Left lobe of liver (tissue), 2 donors: ENCODE measurements around the gene PCK1. TPM values are rescaled to one million over a fixed set of nuclear protein-coding genes. Genes with fewer than 3 reads are reported as not detected.

Source experiments
- ATAC-seq: fragments of 200-7000 bp; cut with Tn5 transposase; one replicate; pipeline ENCODE4 v1.9.1; 2020; ENCODE audit warnings: mild to moderate bottlenecking, moderate library complexity
- DNase-seq: peaks from one replicate; pipeline ENCODE4 v3.0.0-alpha.2; 2020; ENCODE audit warnings: low spot score
- total RNA-seq: library from RNA; stranded (reverse); gene quantifications from one replicate; pipeline ENCODE4 v1.2.1, GENCODE V29; 2021
- donor health status: DM: no; HTN: no; CAD: no; lungs with moderate emphysema.
- donor health status: DM: no; HTN: yes; CAD: no.

PCK1 gene
- total RNA-seq, 1 donor from 2014 or later: 1,004 TPM

DNA sequence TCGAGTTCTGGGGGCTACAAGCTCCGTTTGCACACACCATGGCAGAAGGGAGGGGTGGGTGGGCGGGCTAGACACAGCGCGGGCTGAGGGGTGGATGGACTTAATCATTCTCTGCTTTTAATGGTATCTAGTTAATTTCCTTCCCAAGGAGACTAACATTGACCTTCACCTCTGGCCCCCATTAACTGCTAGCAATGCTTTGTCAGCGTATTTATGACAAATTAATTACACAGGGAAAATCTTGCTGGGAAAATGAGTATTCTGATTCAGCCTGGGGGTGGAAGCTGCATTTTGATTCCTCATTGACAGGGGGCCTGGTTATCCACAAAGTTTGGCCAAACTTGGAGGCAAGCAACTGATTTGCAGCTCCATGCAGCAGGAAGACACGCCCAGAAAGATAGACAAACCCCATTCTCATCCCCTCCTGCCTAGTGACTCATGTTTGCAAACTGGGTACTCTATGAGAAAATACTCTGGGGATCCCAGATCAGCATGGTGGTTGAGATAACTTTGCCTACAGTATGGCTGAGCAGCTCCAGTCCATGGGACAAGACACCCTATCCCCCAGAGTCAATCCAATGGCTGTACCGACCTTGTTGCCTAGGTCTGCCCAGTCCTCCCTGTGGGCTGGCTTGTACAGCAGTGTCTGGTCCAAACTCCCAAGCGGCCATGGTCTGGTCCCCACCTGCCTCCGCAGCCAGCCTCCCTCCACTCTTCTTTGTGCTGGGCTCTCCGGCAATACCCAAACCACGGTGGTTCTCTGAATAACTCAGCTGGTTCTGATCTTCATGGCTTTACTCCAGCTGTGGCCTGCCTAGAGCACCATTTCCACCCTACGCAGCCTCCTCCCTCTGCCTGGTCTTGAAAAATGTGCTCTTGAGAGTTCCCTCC is 39.7 kb downstream of the PCK1 start:
- ATAC-seq: no peak

DNA sequence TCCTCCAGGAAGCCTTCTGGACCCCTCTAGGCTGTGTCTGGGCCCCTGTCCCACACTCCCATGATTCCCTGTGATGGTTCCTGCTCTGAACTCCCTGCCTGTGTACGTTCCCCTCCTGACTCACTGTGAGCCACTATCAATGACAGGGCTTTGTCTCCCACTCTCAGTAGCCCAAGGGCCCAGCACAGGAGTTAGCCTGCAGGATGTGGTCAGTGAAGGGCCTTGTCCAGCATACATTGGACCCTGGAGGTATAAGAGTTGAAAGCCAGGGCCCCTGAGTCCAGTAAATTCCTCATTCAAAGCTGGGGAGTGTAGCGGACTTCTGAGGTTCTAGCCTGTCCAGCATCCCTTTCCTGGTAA is 40.3 kb downstream of the PCK1 start:
- ATAC-seq (no peak), DNase-seq (no peak)

More for the DNA sequence above, 39.7 kb downstream of the PCK1 start:
- DNase-seq: no peak

DNA sequence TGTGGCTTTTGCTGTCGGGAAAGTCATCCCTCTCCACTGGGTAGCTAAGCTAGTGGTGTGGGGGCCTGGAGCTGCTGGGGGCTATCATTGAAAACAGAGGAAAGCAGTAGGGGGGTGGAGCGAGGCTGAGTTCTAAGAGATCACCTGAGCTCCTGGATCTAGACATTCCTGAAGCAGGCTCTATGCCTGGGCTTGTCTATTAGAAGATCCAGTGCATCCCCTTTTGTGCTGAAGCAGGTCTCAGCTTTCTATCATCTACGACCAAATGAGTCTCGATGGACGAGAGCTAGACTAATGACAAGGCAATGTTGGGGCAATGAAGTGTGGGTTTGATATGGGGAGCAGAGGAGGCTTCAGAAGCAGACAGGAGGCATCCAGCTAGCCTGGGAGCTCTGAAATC is 40.8 kb downstream of the PCK1 start:
- DNase-seq: no peak
- ATAC-seq: no peak

DNA sequence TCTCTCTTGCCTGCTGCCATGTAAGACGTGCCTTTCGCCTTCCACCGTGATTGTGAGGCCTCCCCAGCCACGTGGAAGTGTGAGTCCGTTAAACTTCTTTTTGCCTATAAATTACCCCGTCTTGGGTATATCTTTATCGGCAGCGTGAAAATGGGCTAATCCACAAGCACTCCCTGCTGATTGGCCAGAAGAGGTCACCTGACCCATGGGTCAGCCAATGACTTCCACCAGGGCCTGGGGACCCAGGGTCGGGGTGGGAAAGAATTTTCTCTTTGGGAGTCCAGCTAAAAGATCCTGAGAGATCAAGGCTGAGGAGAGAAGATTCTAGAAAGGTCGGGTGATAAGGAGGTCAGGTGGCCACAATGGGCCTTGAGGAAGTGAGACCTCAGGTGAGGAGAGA is 42.2 kb downstream of the PCK1 start:
- ATAC-seq: no peak
- no peak for DNase-seq

DNA sequence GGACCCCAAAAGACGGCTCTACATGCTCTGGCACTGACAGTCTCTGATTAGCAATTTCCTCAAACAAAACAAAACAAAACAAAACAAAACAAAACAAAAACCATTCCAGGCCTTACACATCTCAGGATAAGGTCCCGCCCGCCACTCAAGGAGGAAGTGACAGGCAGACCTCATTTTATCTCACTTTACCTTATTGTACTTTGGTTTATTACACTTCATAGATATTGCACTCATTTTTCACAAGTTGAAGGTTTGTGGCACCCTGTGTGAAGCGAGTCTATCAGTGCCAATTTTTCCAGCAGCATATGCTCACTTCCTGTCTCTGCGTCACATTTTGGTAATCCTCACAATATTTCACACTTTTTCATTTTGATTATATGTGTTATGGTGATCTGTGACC is 44.1 kb downstream of the PCK1 start:
- ATAC-seq: no peak
- no peak for DNase-seq

DNA sequence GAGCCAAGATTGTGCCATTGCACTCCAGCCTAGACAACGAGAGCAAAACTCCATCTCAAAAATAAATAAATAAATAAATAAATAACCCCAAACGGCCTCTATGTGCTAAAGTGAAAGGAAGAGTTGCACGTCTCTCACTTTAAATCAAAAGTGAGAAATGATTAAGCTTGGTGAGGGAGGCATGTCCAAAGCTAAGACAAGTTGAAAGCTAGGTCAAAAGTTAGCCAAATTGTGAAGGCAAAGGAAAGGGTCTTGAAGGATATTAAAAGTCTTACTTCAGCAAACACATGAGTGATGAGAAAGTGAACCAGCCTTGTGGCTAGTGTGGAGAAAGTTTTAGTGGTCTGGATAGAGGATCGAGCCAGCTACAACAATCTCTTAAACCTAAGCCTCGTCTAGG is 45.0 kb downstream of the PCK1 start:
- no peak for DNase-seq
- ATAC-seq: no peak

DNA sequence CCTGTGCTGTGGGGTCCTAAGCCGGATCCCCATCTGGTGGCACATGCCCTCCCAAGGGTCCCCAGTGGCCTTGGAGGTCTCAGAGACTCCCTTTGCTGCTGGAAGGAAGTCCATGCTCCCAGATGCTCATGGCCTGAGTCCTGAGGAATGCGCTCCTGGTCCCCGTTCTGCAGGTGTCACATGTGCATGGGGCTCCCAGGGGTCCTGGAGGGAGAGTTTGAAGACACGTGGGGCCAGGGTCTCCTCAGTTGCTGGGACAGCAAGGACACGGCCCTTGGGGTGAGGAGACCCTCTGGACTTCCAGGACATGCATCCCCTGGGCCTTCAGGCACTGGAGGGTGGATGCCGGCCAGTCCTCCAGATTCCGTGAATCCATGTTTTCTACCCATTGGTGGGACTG is 47.6 kb downstream of the PCK1 start:
- ATAC-seq: no peak
- DNase-seq: no peak

DNA sequence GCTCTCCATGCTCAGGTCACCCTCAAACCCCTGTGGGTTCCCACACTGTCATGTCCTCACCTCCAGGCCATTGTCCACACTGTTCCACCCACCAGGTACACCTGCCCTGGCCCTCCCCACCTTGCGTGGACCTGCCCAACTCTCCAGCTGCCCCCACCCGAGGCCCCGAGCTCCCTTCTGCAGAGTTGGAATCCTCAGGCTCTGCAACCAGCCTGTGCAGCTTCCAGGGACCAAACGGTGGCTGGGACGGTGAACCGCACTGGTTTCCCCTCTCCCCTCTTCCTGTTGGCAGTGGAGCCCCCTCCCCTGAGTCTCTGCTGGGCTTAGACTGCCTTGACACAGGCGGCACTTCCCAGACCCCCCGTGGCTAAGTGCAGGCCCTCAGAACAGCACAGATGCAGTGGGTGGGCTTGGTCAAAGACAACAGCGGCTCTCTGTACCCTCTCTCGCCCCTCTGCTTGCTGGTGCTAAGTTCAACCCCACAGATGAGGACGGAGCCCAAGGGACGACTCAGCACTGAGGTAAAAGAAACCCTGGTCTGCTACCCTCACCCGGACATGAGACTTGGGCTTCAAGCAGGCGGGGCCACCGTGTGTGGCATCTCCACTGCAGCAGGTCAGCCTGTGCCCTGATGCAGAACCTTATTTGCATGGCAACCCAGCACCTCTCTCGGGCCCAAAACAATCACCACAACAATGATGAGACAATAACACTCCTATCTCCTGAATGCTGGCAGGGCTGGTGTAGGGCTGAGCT is 48.4 kb downstream of the PCK1 start:
- no peak for DNase-seq
- ATAC-seq: no peak

DNA sequence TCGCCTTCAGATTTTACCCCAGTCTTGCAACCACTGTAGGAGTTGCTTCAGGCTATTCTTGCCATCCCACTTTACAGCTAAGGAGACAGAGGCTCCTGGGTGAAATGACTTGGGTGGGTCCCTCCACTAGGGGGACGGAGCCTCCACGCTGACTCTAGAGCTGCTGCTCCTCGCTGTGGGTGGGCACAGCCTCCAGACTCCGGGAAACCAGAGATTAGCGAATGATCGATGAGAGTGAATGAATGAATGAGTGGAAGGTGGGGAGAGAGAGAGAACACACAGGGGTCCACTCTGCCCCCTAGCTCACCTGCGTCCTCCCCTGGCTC is 48.9 kb downstream of the PCK1 start:
- no peak for ATAC-seq
- DNase-seq: no peak

DNA sequence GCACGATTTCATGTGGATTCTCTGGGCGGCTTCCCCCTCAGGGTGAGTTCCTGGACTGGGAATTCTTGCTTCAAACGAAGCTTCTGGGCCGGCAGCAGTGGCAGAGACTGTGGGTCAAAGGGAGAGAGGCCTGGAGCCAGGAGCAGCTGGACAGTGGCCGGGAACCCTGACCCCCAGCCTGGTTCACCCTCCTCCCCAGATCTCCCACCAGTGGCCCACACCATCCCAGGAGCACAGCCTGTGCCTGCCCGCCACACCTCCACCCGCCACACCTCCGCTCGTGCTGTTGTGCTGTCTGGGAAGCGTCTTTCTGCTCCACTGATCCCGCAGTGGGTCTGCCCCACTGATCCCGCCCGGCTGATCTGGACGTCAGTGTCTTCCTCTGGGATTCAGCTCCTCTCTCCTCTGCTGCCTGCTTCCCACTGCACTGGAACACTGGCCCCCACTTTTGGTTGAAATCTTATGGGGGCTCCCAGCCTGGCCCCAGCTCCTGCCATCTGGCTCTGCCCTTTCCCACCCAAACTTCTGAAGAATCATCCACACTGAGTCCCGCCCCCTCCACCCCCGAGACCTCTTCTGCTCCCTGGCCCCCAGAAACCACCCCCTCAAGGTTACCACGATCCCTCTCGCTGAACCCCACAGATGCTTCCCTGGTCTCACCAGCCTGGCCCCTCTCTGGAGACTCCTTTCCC is 49.5 kb downstream of the PCK1 start:
- no peak for ATAC-seq
- no peak for DNase-seq

DNA sequence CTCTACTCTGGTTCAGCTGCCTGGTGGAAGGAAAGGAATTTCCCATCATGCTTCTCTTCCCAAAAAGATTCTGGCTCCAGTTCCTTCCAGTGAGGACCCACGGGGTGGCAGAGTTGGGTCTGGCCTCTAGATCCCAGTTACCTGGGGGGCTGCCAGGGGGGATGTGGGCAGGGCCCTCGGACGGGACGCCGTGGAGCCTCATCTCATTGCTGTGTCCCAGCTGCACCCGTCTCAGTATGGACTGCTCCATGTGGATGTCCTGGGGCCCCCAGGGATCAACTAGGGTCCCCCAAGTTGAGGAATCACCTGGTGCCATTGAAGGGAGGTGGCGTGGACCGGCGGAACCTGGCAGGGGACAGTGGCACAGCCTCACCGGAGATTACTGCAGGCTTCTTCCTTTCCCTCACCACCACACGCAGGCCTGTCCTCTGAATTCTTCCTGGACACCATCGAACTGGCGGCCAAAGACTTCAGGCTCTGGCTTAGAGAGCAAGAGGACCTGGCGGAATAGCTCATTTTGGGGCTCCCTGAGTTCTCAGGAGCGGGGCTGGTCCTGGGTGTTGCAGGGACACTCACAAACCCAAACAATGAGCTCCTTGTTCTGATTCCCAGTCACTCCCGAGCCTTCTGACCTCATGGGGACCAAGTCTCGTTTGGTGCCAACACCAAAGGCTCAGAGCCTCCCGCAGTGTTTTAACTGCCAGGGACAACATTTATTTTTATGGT is 50.8 kb downstream of the PCK1 start:
- ATAC-seq (no peak), DNase-seq (peak; percentile 44)

DNA sequence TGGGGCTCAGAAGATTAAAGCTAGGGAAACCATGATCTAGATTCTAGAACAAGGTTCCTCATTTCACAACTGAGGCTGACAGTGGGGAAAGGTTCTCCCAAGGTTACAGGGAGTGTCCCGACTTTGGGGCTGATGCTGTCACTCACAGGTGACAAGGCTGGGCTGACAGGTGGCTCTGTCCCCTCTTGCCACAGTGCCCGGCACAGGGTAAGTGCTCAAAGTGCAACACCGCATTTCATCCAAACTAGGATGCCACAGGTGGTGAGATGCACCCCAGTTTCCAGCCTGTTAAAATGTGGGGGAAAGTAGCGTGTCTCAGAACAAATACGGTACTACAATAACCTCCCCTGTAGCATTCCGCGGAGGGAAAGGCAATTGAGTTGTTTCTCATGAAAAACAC is 51.5 kb downstream of the PCK1 start:
- DNase-seq (peak; percentile 32), ATAC-seq (no peak)

DNA sequence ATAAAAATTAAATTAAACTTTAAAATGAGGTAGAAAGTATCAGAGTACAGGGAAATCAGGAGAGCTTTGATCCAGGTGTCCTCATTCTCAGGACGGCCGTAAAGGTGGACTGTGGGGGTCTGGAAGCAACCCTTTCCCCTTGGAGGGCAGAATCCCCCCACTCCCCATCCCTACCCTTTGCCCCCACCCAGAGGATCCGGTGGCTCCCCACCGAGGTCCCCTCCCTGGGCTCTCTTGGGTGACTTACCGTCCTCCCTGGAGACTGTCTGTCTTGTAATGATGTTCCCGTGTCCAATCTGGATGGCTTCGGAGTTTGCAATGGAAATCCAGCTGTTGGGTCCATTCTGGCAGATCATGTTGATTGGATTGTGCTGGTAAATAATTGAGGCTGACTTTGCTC is 52.0 kb downstream of the PCK1 start:
- DNase-seq (peak; percentile 19), ATAC-seq (no peak)

DNA sequence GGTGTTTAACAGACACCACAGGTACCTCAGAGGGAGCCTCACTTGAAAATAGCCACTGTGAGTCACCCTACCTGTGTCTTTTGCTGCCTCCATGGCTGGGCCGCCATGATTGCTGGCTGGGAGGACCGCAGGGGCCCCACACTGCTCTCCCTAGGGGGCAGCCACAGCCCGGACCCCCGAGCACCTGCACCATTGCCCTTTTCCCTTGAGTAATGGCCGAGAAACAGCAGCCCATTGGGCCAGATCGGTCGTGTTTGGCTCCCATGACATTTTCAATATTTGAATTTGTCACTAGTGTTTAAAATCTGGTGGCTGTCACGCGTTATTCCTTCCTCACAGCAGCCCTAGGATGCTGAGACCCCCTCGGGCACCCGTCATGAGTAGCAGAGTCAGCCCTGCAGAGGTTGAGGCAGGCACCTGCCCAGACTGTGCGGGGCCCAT is 52.6 kb downstream of the PCK1 start:
- no peak for ATAC-seq
- DNase-seq: peak; percentile 26

DNA sequence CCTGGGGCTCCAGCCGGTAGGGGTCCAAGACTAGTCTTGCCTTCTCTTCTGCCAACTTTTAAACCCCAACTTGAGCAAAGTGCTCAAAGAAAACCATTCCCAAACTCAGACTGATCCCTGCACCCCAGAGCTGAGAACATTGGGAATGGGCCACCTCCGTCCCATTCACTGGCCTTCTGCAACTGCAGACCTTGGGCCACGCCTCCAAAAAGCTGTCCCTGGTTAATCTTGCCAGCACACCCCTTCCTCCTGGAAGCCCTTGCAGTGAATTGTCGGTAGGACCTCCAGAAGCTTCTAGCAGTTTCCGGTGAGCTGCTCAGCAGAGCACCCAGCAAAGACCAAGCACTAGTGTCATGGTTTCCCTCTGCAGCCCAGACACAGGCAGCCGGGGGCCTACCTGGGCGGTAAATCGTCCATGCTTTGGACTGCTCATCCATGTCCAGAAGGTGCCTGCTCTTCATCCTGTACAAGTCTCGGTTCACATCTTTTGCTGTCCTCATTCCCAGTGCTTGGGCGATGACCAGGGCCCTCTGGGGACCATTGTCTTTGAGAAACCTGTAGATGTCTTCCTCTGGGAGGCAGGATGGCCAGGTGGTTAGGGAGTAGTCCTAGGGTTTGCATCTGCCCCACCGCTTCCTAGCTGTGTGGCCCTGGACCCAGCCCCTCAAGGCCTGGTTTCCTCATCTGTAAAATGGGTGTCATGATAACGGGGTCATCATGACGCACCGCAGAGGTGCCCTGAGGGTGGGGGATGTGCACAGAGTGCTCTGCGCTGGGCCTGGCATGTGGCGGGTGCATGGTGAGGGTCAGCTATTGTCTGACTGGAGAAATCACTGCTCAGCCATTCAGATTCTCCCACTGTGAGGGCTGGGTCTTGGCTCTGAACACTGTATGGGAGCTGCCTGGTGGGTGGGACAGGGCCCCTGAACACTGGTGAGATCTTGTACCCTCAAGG is 53.9 kb downstream of the PCK1 start:
- ATAC-seq (no peak), DNase-seq (peak; percentile 34)

DNA sequence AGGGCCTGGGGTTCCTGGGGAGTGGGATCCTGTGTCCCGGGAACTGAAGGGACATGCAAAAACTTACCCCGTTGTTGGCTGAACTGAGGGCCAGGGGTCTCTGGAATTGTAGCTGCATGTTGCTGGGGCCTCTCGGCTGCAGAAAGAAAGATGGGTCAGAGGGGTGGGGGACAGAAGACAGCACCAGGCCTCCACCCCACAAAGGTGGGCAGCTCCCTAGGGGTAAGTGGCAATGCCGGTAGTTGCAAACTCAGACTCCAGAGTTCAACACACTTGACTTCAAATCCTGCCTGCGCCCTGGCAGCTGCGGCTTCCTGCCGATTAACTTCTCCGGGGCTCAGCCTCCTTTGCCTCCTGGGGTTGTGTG is 54.5 kb downstream of the PCK1 start:
- ATAC-seq: no peak
- peak; percentile 33 for DNase-seq

DNA sequence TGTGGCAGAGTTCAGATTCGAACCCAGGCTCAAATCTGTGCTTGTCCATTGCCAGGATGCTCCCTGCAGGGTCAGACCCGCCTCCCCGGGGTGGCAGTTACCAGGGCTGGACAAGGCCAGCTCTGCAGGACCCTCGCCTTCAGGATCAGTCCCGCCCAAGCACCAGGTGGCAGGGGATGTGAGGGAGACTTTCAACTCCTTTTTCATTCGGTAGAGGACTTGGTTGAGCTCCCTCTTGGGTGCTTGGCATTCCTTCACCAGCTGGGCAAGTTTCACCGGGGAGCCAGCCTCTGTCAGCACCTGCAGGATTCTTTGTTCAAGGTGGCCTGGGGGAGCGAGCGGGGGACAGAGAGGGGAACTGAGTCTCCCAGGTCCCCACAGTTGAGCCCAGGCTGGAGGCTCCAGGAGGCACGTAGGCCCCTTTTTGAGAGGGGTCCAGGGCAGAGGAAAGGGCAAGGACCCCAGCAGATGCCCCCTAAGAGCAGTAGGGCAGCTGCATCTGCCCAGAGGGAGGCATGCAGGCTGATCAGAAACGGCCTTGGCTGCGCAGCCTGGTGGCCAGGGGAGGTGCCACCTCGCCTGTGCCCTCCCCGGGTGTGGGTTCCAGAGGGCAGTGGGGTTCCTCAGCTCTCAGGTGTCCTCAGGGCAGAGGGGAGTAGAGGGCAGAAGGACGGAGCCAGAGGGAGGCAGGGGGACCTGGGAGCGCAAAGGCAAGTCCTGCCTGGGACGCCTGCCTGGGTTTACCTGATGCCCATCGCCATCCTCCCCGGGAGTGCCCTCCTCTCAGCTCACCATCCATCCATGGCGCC is 55.4 kb downstream of the PCK1 start:
- DNase-seq (peak; percentile 30), ATAC-seq (no peak)

DNA sequence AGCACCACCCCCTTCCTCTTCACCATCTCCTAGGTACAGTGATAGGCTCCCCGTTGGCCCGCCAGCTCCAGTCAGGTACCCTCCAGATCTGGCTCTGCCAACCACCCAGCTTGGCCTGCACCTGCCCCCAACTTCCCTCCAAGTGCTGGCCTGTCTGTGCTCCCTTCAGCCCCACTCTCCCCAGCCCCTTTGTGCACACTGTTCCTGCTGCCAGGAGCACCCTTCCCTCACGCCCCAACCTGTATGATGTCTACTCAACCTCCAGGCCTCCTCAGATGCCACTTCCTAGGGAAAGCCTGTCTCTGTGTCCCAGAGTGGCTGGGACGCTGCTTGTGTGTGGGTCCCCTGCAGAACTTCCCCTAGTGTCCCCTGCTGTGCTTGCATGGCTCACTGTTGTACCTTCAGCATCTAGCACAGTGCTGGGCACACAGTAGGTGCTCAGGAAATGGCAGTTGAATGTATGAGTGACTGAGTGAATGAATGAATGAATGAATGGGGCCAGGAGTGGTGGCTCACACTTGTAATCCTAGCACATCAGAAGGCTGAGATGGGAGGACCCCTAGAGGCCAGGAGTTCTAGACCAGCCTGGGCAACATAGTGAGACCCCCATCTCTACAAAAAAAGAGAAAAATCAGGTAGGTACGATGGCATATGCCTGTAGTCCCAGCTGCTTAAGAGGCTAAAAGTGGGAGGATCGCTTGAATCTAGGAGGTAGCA is 56.3 kb downstream of the PCK1 start:
- ATAC-seq (no peak), DNase-seq (peak; percentile 30)
